ENCODE measurements around the gene SNAP47.

The SNAP47 gene

GRCh38 chr1:227803933-227804332 is 68.7 kb downstream of the SNAP47 start:
- TF ChIP-seq CTCF (IDR thresholded peaks at IDR 0.05; ENCODE audit: low read depth, low read length, missing control alignments) = no peak
- no peak overlapping the region for H3K4me3 ChIP-seq (ENCODE audit: low read depth, low read length)
- DNase-seq (ENCODE audit: low read depth) = no peak

GRCh38 chr1:227805606-227806197 is 70.5 kb downstream of the SNAP47 start:
- DNase-seq (ENCODE audit: low read depth) = no peak
- H3K4me3 ChIP-seq (ENCODE audit: low read depth, low read length) = no peak overlapping the region
- no peak for TF ChIP-seq CTCF (IDR thresholded peaks at IDR 0.05; ENCODE audit: low read depth, low read length, missing control alignments)

GRCh38 chr1:227808566-227808965 is 73.3 kb downstream of the SNAP47 start:
- H3K4me3 ChIP-seq (ENCODE audit: low read depth, low read length) = no peak overlapping the region
- no peak for TF ChIP-seq CTCF (IDR thresholded peaks at IDR 0.05; ENCODE audit: low read depth, low read length, missing control alignments)
- DNase-seq (ENCODE audit: low read depth) = no peak

GRCh38 chr1:227809026-227809425 is 73.8 kb downstream of the SNAP47 start:
- H3K4me3 ChIP-seq (ENCODE audit: low read depth, low read length) = no peak overlapping the region
- DNase-seq (ENCODE audit: low read depth) = no peak
- no peak for TF ChIP-seq CTCF (IDR thresholded peaks at IDR 0.05; ENCODE audit: low read depth, low read length, missing control alignments)

GRCh38 chr1:227813962-227814361 is 78.7 kb downstream of the SNAP47 start:
- H3K4me3 ChIP-seq (ENCODE audit: low read depth, low read length) = no peak overlapping the region
- TF ChIP-seq CTCF (IDR thresholded peaks at IDR 0.05; ENCODE audit: low read depth, low read length, missing control alignments) = no peak
- DNase-seq (ENCODE audit: low read depth) = no peak

- DNase-seq (ENCODE audit: low read depth) = no peak
- no peak for TF ChIP-seq CTCF (IDR thresholded peaks at IDR 0.05; ENCODE audit: low read depth, low read length, missing control alignments)
- no peak within 1 kb of the TSS for H3K4me3 ChIP-seq (ENCODE audit: low read depth, low read length)
Measured at GRCh38 chr1:227815468-227816409, 80.5 kb downstream of the SNAP47 start, which contains the start of gene PRSS38. PRSS38 (plus strand) TSS chr1:227815675; CDS start chr1:227815717, 42 bp downstream.

All from GM12864 (cell line).